ENCODE measurements around the gene TTF2. TPM values are rescaled to one million over a fixed set of nuclear protein-coding genes. Genes with fewer than 3 reads are reported as not detected.

The TTF2 gene
- total RNA-seq, 1 donor from 2014 or later, result 47.5 TPM

DNA sequence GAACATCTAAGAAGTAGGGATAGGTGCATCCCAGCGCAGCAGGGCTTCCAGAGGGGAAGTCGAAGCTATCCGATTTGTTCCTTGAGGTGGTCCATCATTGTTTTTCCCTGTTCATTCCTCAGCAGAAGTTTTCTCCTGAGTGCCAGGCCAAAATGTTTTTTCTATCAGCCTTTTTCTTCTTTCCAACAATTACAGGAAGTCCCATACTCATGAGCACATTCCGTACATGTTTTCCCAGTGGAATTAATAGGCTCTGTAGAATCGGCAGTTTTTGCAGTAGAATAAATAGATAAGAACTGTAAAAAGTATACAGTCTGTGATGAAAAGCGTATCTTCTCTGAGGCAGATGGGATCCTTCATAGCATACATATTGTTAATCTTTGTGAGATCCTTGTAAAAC is 33.8 kb upstream of the TTF2 start:
- TF ChIP-seq, protein P1, sequence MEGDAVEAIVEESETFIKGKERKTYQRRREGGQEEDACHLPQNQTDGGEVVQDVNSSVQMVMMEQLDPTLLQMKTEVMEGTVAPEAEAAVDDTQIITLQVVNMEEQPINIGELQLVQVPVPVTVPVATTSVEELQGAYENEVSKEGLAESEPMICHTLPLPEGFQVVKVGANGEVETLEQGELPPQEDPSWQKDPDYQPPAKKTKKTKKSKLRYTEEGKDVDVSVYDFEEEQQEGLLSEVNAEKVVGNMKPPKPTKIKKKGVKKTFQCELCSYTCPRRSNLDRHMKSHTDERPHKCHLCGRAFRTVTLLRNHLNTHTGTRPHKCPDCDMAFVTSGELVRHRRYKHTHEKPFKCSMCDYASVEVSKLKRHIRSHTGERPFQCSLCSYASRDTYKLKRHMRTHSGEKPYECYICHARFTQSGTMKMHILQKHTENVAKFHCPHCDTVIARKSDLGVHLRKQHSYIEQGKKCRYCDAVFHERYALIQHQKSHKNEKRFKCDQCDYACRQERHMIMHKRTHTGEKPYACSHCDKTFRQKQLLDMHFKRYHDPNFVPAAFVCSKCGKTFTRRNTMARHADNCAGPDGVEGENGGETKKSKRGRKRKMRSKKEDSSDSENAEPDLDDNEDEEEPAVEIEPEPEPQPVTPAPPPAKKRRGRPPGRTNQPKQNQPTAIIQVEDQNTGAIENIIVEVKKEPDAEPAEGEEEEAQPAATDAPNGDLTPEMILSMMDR (conservative IDR thresholded peaks at IDR 0.05), result no peak
- Mint-ChIP-seq H3K27me3 (no peaks in the 10 kb centered on the region), H3K4me3 (no peak overlapping the region), H3K36me3 (peaks cover 4% of the 10 kb centered on the region), H3K27ac (no peak overlapping the region), H3K4me1 (ENCODE audit: unreplicated experiment) (no peaks in the 10 kb centered on the region), H3K9me3 (no peaks in the 10 kb centered on the region)
- no peak for DNase-seq (ENCODE audit: extremely low spot score, unreplicated experiment)

- TF ChIP-seq, protein P1 (conservative IDR thresholded peaks at IDR 0.05), result no peak
- no peaks in the 10 kb centered on the region for H3K27me3 Mint-ChIP-seq
- no peak overlapping the region for H3K27ac Mint-ChIP-seq
- peaks cover 13% of the 10 kb centered on the region for H3K36me3 Mint-ChIP-seq
- H3K9me3 Mint-ChIP-seq, result no peaks in the 10 kb centered on the region
- no peak for DNase-seq (ENCODE audit: extremely low spot score, unreplicated experiment)
- H3K4me3 Mint-ChIP-seq, result no peak overlapping the region
- peaks cover 24% of the 10 kb centered on the region for H3K4me1 Mint-ChIP-seq (ENCODE audit: unreplicated experiment)
Observed at GRCh38 chr1:117029685-117030084, 30.4 kb upstream of the TTF2 start.

DNA sequence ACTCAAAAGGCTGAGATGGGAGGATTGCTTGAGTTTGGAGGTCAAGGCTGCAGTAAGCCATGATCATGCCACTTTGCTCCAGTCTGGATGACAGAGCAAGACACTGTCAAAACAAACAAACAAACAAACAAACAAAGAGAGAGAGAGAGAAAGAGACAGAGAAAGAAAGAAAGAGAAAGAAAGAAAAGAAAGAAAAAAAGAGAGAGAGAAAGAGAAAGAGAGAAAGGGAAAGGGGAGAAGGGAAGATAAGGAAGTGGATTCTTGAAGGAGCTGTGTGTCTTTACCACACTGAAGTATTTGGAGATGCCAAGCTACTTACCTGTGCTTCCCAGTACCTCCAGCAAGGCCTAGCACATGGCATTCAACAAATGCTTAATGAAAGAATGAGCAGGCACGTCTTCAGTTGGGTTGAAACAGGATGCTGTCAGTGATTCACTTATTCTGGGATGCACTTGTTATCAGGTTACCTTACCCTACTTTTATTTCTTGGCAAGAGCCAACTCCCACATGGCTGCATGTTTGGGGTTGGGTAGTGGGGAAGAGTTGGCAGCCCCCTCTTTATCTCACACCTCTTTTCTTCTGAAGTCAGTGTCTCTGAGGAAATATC is 29.8 kb upstream of the TTF2 start:
- TF ChIP-seq, protein P1 (conservative IDR thresholded peaks at IDR 0.05), result no peak
- H3K27ac Mint-ChIP-seq, result no peak overlapping the region
- H3K36me3 Mint-ChIP-seq, result peaks cover 11% of the 10 kb centered on the region
- H3K4me1 Mint-ChIP-seq (ENCODE audit: unreplicated experiment), result peaks cover 30% of the 10 kb centered on the region
- no peak for DNase-seq (ENCODE audit: extremely low spot score, unreplicated experiment)
- no peaks in the 10 kb centered on the region for H3K27me3 Mint-ChIP-seq
- no peaks in the 10 kb centered on the region for H3K9me3 Mint-ChIP-seq
- H3K4me3 Mint-ChIP-seq, result no peak overlapping the region

GRCh38 chr1:117032266-117032665 is 27.9 kb upstream of the TTF2 start:
- TF ChIP-seq, protein P1 (conservative IDR thresholded peaks at IDR 0.05), result no peak
- peaks cover 11% of the 10 kb centered on the region for H3K36me3 Mint-ChIP-seq
- no peak overlapping the region for H3K27ac Mint-ChIP-seq
- no peaks in the 10 kb centered on the region for H3K9me3 Mint-ChIP-seq
- peaks cover 38% of the 10 kb centered on the region for H3K4me1 Mint-ChIP-seq (ENCODE audit: unreplicated experiment)
- H3K27me3 Mint-ChIP-seq, result no peaks in the 10 kb centered on the region
- DNase-seq (ENCODE audit: extremely low spot score, unreplicated experiment), result no peak
- H3K4me3 Mint-ChIP-seq, result no peak overlapping the region

DNA sequence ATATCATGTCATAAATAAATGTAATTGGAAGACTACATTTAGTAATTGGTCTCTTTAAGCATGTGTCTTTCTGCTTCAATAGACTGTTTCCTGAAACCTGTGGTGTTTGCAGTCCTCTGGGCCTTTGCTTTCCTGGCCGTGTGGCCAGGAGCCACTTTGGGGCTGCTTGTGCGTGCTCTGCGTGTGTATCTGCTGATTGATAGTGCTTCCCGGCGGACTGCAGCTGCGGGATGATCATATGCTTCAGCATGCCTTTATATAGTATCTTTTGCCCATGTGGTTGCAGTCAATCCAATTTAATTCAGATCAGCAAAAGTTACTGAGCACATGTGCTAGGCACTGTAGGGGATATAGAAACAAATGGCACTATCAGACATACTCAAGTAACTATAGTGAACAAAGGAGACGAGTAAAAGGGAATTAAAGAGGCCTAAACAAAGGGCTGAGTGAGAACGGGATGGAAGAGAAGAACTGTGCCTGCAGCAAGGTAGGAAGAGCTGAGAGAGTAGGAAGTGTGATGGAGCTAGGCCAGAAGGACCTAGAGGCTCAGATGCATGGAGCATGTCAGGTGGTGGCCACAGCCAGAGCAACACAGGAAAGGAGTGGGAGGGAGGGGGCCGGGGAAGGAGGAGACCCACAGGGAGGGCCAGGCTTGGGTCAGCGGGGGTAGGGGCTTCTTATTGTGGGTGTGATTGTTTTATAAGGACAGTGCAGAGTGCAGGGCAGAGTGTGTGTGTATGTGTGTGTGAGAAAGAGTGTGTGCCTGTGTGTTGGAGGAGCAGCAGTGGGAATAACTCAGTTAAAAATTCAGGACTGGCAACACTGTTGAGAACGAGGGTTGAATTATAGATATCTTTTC is 27.2 kb upstream of the TTF2 start:
- H3K4me1 Mint-ChIP-seq (ENCODE audit: unreplicated experiment), result peaks cover 38% of the 10 kb centered on the region
- H3K27me3 Mint-ChIP-seq, result no peaks in the 10 kb centered on the region
- no peak overlapping the region for H3K27ac Mint-ChIP-seq
- no peak for DNase-seq (ENCODE audit: extremely low spot score, unreplicated experiment)
- no peaks in the 10 kb centered on the region for H3K9me3 Mint-ChIP-seq
- H3K36me3 Mint-ChIP-seq, result peaks cover 11% of the 10 kb centered on the region
- H3K4me3 Mint-ChIP-seq, result peak overlapping the region; percentile 10
- TF ChIP-seq, protein P1 (conservative IDR thresholded peaks at IDR 0.05), result no peak

All from type B pancreatic cell (in vitro differentiated cells).